ENCODE data around the gene QRFPR. TPM values are rescaled to one million over a fixed set of nuclear protein-coding genes. Genes with fewer than 3 reads are reported as not detected.

The QRFPR gene
- total and polyA plus RNA-seq, 10 of the 15 experiments (the other 5 are each of a cell fraction or from before 2014, with no cell fraction given), result not detected

DNA sequence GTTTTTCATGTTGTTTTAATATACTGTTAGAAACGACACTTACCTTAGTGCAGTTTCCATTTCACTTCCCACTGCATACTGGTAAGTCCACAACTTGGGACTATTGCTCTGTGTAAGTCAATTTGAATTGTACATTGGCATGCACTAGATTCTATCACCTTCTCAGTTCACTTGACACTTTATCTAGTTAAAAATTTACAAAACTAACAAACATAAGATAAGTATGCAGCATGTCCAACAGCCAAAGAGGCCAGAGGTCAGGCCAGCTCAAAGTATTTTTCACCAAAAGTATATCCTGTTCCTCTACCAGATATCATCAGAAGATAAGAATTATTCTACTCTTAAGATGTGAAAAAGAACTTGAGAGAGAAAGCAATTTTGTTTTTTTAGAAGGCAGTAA lies 75.9 kb downstream of the QRFPR start:
- ChIA-PET SMC1A (ENCODE audit: uncharacterized antibody, unreplicated experiment) (interaction anchor here (2.5 kb wide), 1 partner anchor 112 kb away, joined by 14 read pairs; no protein-coding TSS in a partner anchor), RAD21 (ENCODE audit: unreplicated experiment) (interaction anchor here (0.7 to 1.0 kb wide), 2 partner anchors 461 to 540 kb away, joined by 3 read pairs; no protein-coding TSS in a partner anchor), CTCF (interaction anchor here (1.4 kb wide), 1 partner anchor 113 kb away, joined by 13 read pairs; no protein-coding TSS in a partner anchor), POLR2A (no interaction called here)
- in situ Hi-C loops (cut with MboI), result loop anchor here (5.0 to 25.0 kb wide), 2 partner anchors 113 to 1143 kb away; no protein-coding TSS in a partner anchor
- DNase-seq (ENCODE audit: low read depth, low spot score) (no peak), FAIRE-seq (no peak), ATAC-seq (no peak)
- no peaks in the 10 kb centered on the region for H3K36me3 ChIP-seq (ENCODE audit: control insufficient read depth in 2 of 2, insufficient read depth in 2 of 2, low read length in 1 of 2)
- no peaks in the 10 kb centered on the region for H3K79me2 ChIP-seq (ENCODE audit: control insufficient read depth, insufficient read depth, low read length)
- H4K20me1 ChIP-seq (ENCODE audit: control insufficient read depth, insufficient read depth), result no peaks in the 10 kb centered on the region
- TF ChIP-seq, protein P1, sequence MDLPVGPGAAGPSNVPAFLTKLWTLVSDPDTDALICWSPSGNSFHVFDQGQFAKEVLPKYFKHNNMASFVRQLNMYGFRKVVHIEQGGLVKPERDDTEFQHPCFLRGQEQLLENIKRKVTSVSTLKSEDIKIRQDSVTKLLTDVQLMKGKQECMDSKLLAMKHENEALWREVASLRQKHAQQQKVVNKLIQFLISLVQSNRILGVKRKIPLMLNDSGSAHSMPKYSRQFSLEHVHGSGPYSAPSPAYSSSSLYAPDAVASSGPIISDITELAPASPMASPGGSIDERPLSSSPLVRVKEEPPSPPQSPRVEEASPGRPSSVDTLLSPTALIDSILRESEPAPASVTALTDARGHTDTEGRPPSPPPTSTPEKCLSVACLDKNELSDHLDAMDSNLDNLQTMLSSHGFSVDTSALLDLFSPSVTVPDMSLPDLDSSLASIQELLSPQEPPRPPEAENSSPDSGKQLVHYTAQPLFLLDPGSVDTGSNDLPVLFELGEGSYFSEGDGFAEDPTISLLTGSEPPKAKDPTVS (IDR thresholded peaks at IDR 0.05; ENCODE audit: low read depth, low read length), result no peak
- TF ChIP-seq NFYB (IDR thresholded peaks at IDR 0.05; ENCODE audit: insufficient read depth, low read depth, low read length), result no peak
- TF ChIP-seq, protein P2, sequence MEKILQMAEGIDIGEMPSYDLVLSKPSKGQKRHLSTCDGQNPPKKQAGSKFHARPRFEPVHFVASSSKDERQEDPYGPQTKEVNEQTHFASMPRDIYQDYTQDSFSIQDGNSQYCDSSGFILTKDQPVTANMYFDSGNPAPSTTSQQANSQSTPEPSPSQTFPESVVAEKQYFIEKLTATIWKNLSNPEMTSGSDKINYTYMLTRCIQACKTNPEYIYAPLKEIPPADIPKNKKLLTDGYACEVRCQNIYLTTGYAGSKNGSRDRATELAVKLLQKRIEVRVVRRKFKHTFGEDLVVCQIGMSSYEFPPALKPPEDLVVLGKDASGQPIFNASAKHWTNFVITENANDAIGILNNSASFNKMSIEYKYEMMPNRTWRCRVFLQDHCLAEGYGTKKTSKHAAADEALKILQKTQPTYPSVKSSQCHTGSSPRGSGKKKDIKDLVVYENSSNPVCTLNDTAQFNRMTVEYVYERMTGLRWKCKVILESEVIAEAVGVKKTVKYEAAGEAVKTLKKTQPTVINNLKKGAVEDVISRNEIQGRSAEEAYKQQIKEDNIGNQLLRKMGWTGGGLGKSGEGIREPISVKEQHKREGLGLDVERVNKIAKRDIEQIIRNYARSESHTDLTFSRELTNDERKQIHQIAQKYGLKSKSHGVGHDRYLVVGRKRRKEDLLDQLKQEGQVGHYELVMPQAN (conservative IDR thresholded peaks at IDR 0.05), result no peak
- no peak for TF ChIP-seq MXI1 (IDR thresholded peaks at IDR 0.05; ENCODE audit: low read depth, low read length)
- TF ChIP-seq, protein P3, sequence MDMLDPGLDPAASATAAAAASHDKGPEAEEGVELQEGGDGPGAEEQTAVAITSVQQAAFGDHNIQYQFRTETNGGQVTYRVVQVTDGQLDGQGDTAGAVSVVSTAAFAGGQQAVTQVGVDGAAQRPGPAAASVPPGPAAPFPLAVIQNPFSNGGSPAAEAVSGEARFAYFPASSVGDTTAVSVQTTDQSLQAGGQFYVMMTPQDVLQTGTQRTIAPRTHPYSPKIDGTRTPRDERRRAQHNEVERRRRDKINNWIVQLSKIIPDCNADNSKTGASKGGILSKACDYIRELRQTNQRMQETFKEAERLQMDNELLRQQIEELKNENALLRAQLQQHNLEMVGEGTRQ (IDR thresholded peaks at IDR 0.05; ENCODE audit: borderline replicate concordance, low read depth, low read length), result no peak
- TF ChIP-seq, protein P4, sequence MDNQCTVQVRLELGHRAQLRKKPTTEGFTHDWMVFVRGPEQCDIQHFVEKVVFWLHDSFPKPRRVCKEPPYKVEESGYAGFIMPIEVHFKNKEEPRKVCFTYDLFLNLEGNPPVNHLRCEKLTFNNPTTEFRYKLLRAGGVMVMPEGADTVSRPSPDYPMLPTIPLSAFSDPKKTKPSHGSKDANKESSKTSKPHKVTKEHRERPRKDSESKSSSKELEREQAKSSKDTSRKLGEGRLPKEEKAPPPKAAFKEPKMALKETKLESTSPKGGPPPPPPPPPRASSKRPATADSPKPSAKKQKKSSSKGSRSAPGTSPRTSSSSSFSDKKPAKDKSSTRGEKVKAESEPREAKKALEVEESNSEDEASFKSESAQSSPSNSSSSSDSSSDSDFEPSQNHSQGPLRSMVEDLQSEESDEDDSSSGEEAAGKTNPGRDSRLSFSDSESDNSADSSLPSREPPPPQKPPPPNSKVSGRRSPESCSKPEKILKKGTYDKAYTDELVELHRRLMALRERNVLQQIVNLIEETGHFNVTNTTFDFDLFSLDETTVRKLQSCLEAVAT (IDR thresholded peaks at IDR 0.05), result no peak
- TF ChIP-seq, protein P5, sequence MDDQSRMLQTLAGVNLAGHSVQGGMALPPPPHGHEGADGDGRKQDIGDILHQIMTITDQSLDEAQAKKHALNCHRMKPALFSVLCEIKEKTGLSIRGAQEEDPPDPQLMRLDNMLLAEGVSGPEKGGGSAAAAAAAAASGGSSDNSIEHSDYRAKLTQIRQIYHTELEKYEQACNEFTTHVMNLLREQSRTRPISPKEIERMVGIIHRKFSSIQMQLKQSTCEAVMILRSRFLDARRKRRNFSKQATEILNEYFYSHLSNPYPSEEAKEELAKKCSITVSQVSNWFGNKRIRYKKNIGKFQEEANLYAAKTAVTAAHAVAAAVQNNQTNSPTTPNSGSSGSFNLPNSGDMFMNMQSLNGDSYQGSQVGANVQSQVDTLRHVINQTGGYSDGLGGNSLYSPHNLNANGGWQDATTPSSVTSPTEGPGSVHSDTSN (IDR thresholded peaks at IDR 0.05; ENCODE audit: insufficient replicate concordance, low read depth, low read length), result no peak
- TF ChIP-seq EP300 (IDR thresholded peaks at IDR 0.05; ENCODE audit: borderline replicate concordance in 1 of 2, control insufficient read depth in 1 of 2, low read depth in 2 of 2, low read length in 2 of 2), result no peak
- TF ChIP-seq STAT3 (IDR thresholded peaks at IDR 0.05; ENCODE audit: low read depth, low read length), result no peak
- TF ChIP-seq JUNB (IDR thresholded peaks at IDR 0.05), result no peak
- no peak for TF ChIP-seq NFXL1 (IDR thresholded peaks at IDR 0.05; ENCODE audit: borderline replicate concordance)
- TF ChIP-seq CEBPB (IDR thresholded peaks at IDR 0.05; ENCODE audit: borderline replicate concordance in 1 of 2, low read depth in 2 of 2, low read length in 2 of 2), result no peak
- no peak for TF ChIP-seq TCF12 (IDR thresholded peaks at IDR 0.05; ENCODE audit: low read depth, low read length)
- no peak for TF ChIP-seq ETV6 (conservative IDR thresholded peaks at IDR 0.05 in 1 of 2, IDR thresholded peaks at IDR 0.05 in 1 of 2; ENCODE audit: borderline replicate concordance in 1 of 2, low read depth in 1 of 2)
- H3K27me3 ChIP-seq (replicated peaks in 1 of 2; ENCODE audit: control insufficient read depth in 2 of 2, insufficient read depth in 2 of 2, low read length in 1 of 2), result no peaks in the 10 kb centered on the region; a peak in 1 of 4 replicates
- H3K4me1 ChIP-seq (ENCODE audit: control insufficient read depth, insufficient read depth, low read length), result peaks cover 8% of the 10 kb centered on the region
- no peak overlapping the region for H3K4me3 ChIP-seq
- no peak overlapping the region for H3K4me2 ChIP-seq (ENCODE audit: control insufficient read depth, insufficient read depth)
- no TSS peak for BruUV-seq (replicated peaks)
- intact Hi-C loops (cut with micrococcal nuclease; ENCODE audit: unreplicated experiment), result loop anchor here (5.0 to 10.0 kb wide), 2 partner anchors 450 to 1148 kb away; no protein-coding TSS in a partner anchor
- no peak overlapping the region for H3K27ac ChIP-seq (ENCODE audit: control insufficient read depth, insufficient read depth)
- no peak overlapping the region for H3K9ac ChIP-seq (ENCODE audit: control insufficient read depth, insufficient read depth, low read length)
- no peak overlapping the region for H2AFZ ChIP-seq (ENCODE audit: control insufficient read depth, low read depth, low read length)
- no peaks in the 10 kb centered on the region for H3K9me3 ChIP-seq (replicated peaks; ENCODE audit: control insufficient read depth, insufficient read depth, low read length)
- WGBS (ENCODE audit: insufficient coverage, insufficient replicate concordance, low lambda C conversion rate, missing lambda C conversion rate), result 0% methylated on average over 1 of the region's 1 CpG

All from GM12878 (cell line).